Spleen (tissue), 3 donors: Measurements from ENCODE around the gene SORCS3.

Source experiments
- POLR2A ChIP-seq, 3 donors: fragments of 450-650 bp; IDR thresholded peaks; one replicate each; pipeline ENCODE4 v1.5.1; 2017; ENCODE audit warnings: antibody characterized with exemption in 3 of 3, mild to moderate bottlenecking in 1 of 3
- POLR2AphosphoS5 ChIP-seq, 3 donors: sonication (generic); formaldehyde crosslinking; IDR thresholded peaks; one replicate each; pipeline ENCODE4 v1.5.1; 2017; ENCODE audit warnings: antibody characterized with exemption in 3 of 3

- TF ChIP-seq POLR2A (IDR thresholded peaks at IDR 0.05) (no peak), POLR2AphosphoS5 (IDR thresholded peaks at IDR 0.05) (no peak)
These were observed 190.2 kb downstream of the SORCS3 start for GRCh38 chr10:104831272-104831671.
